Ascending aorta (tissue), 2 donors: Measurements from ENCODE around the gene LAMA3. TPM values are rescaled to one million over a fixed set of nuclear protein-coding genes. Genes with fewer than 3 reads are reported as not detected.

ENCODE experiments used
- DNase-seq, 2 donors: peaks; one replicate each; pipeline ENCODE4 v3.0.0-alpha.2; 2019; ENCODE audit warnings: low spot score in 2 of 2
- H3K27ac ChIP-seq, 2 donors: fragments of 200-600 bp; sonication (generic); one replicate each; pipeline ENCODE4 v1.5.1; 2016 to 2017; ENCODE audit warnings: mild to moderate bottlenecking in 1 of 2
- H3K27me3 ChIP-seq: fragments of 200-600 bp; sonication (generic); one replicate; pipeline ENCODE4 v1.5.1; 2017
- H3K36me3 ChIP-seq, 2 donors: fragments of 200-600 bp; sonication (generic); one replicate each; pipeline ENCODE4 v1.5.1; 2016
- H3K4me1 ChIP-seq, 2 donors: fragments of 200-600 bp; sonication (generic); one replicate each; pipeline ENCODE4 v1.5.1; 2016 to 2017; ENCODE audit warnings: mild to moderate bottlenecking in 1 of 2
- H3K4me3 ChIP-seq, 2 donors: fragments of 200-600 bp; sonication (generic); one replicate each; pipeline ENCODE4 v1.5.1; 2016 to 2017; ENCODE audit warnings: mild to moderate bottlenecking in 1 of 2
- H3K9me3 ChIP-seq, 2 donors: fragments of 200-600 bp; sonication (generic); one replicate each; pipeline ENCODE4 v1.5.1; 2016
- intact Hi-C: fragments of 100-400 bp; cut with DNase I; formaldehyde crosslinking; loops from one replicate; pipeline ENCODE4 v1.15.1; 2023
- total RNA-seq: library from RNA; depleted of rRNA; stranded (reverse); fragments of >200 nt; gene quantifications from one replicate; pipeline ENCODE4 v1.1.0, GENCODE V29; 2016
- TF ChIP-seq, protein P1 (sequence below), 3 experiments: fragments of 200-600 bp in 2 of 3; fragments of 450-650 bp in 1 of 3; sonication (generic) in 2 of 3; IDR thresholded peaks; one replicate each; pipeline ENCODE4 v1.5.1; 2016 to 2019; ENCODE audit warnings: antibody characterized with exemption in 3 of 3, mild to moderate bottlenecking in 1 of 3, moderate library complexity in 1 of 3

The LAMA3 gene
- total RNA-seq, 1 donor from 2014 or later: 27.2 TPM

DNA sequence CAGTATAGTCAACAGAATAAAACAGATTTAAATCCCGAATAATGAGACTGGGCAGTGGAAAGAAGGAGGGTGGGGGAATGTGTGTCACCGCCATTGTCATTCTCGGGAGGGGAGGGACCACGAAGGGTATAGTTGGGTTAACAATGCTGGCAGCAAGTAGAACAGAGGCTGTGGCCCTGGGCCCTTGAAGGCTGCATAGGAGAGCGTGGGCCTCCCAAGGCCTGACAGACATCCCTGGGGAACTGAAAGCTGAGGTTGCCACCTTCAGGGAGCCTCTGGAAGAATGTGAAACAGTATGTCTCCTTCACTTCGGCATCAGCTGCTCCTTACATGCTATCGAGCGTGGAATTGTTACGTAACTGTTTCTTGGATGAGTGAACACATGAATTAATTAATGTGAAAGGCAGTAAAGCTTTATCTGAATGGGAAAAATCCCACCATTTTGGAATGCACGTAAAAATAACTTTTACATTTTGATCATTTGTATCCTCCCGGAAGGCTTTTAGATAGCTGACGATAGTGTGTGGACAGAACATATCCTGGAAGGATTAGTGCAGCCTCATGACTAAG is 232.5 kb downstream of the LAMA3 start:
- Histone ChIP-seq H3K36me3 (no peaks in the 10 kb centered on the region), H3K27me3 (no peaks in the 10 kb centered on the region), H3K4me1 (no peaks in the 10 kb centered on the region), H3K27ac (no peak overlapping the region), H3K4me3 (no peak overlapping the region), H3K9me3 (no peaks in the 10 kb centered on the region)
- TF ChIP-seq, protein P1, sequence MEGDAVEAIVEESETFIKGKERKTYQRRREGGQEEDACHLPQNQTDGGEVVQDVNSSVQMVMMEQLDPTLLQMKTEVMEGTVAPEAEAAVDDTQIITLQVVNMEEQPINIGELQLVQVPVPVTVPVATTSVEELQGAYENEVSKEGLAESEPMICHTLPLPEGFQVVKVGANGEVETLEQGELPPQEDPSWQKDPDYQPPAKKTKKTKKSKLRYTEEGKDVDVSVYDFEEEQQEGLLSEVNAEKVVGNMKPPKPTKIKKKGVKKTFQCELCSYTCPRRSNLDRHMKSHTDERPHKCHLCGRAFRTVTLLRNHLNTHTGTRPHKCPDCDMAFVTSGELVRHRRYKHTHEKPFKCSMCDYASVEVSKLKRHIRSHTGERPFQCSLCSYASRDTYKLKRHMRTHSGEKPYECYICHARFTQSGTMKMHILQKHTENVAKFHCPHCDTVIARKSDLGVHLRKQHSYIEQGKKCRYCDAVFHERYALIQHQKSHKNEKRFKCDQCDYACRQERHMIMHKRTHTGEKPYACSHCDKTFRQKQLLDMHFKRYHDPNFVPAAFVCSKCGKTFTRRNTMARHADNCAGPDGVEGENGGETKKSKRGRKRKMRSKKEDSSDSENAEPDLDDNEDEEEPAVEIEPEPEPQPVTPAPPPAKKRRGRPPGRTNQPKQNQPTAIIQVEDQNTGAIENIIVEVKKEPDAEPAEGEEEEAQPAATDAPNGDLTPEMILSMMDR (IDR thresholded peaks at IDR 0.05): no peak
- DNase-seq: no peak
- intact Hi-C loops: no loop called here

DNA sequence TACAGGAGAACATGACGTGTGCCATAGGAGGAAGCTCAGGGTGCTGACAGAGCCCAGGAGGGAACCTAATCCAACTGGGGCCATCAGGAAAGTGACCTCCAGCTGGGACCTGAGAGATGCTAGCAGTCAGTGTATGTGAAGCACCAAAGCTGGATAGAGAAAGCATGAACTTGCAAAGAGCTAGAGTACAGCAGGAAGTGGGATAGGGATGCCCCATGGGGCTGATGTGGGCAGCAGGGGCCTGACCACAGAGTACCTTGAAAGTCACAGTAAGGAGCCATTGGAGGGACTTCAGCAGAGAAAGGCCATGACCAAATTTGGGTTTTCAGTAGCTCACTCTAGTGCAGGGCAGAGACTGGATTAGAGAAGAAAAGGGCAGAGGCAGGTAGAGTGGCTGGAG is 233.7 kb downstream of the LAMA3 start:
- TF ChIP-seq, protein P1 (IDR thresholded peaks at IDR 0.05): no peak
- Histone ChIP-seq H3K9me3 (no peaks in the 10 kb centered on the region), H3K27ac (no peak overlapping the region), H3K4me3 (no peak overlapping the region), H3K4me1 (no peaks in the 10 kb centered on the region), H3K36me3 (no peaks in the 10 kb centered on the region), H3K27me3 (no peaks in the 10 kb centered on the region)
- intact Hi-C loops: no loop called here
- no peak for DNase-seq

DNA sequence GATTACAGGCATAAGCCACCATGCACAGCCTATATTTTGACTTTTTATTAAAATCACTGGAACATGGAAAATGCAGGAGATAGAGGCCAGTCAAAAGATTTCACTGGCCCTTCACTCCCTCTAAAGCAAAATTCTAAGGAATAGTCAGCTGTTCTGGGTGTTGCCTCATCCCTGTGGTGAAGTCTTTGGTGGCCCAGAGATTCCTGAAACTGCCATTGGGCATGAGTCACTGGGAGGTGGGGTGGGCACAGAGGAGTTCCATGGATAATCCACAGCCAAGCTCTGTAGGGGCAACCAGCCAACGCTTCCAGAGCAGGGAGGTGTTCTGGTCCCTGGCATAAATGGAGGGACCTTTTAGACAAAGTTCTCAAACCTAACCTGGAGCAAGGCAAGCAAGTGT is 235.6 kb downstream of the LAMA3 start:
- H3K27me3 ChIP-seq: no peaks in the 10 kb centered on the region
- H3K4me3 ChIP-seq: no peak overlapping the region
- no peak for DNase-seq
- TF ChIP-seq, protein P1 (IDR thresholded peaks at IDR 0.05): no peak
- H3K27ac ChIP-seq: no peak overlapping the region
- H3K36me3 ChIP-seq: no peaks in the 10 kb centered on the region
- H3K4me1 ChIP-seq: no peaks in the 10 kb centered on the region
- H3K9me3 ChIP-seq: no peaks in the 10 kb centered on the region
- intact Hi-C loops: no loop called here

DNA sequence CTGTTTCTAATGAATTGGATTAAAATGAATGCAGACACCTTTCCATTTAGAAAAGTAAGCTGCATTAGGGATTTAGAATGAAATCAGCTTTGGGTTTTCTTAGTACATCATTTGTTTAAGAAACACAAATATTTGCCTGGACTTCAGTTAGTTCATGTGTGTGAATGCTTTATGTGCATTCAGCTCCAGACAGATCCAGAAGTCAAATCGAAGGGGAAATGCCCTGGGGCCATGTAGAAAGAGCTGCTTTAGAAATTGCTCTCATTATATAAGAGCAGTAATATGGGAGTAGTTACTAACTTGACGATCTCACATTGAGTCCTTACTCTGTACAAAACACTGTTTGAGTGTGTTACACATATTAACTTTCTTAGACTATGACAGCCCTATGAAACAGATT is 237.3 kb downstream of the LAMA3 start:
- Histone ChIP-seq H3K9me3 (no peaks in the 10 kb centered on the region), H3K27me3 (no peaks in the 10 kb centered on the region), H3K4me1 (no peaks in the 10 kb centered on the region), H3K4me3 (no peak overlapping the region), H3K36me3 (no peaks in the 10 kb centered on the region), H3K27ac (no peak overlapping the region)
- DNase-seq: no peak
- intact Hi-C loops: no loop called here
- TF ChIP-seq, protein P1 (IDR thresholded peaks at IDR 0.05): no peak

DNA sequence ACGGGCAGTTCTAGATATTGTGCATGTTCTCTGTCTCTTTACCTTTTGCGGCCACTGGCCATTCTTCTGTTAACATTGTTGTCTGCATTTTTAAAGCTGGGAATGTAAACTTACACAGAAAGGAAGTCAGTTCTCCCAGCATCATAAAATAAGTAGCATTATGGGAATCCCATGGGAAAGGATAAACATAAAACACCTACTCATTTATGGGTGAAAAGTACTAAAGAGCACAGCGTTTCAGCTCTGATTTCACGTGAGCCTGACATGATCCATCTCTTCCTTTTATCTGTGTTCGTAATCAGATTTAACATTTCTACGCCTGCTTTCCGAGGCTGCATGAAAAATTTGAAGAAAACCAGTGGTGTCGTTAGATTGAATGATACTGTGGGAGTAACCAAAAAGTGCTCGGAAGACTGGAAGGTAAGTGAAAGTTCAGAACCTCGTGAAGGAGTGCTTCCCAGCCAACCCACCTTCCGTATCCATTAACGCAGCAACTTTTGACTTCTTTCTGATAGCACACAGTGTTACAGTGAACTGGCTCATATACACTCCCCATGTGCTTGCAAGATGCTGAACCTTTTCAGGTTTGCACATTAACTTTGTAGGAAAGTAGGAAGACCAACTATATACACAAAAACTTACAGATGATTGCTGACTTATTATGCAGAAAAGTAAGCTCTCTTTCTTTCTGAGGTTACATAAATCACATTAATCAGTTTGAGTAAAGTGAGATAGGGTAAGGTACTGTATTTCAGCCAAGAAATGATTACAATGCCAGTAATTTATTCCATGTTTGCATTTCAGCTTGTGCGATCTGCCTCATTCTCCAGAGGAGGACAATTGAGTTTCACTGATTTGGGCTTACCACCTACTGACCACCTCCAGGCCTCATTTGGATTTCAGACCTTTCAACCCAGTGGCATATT is 238.8 kb downstream of the LAMA3 start:
- no peak for DNase-seq
- H3K9me3 ChIP-seq: no peaks in the 10 kb centered on the region
- no peaks in the 10 kb centered on the region for H3K27me3 ChIP-seq
- no peak overlapping the region for H3K4me3 ChIP-seq
- intact Hi-C loops: no loop called here
- no peak overlapping the region for H3K27ac ChIP-seq
- H3K4me1 ChIP-seq: no peaks in the 10 kb centered on the region
- TF ChIP-seq, protein P1 (IDR thresholded peaks at IDR 0.05): no peak
- H3K36me3 ChIP-seq: no peaks in the 10 kb centered on the region
